A673 (cell line): Measurements from ENCODE around the gene RASA2. TPM values are rescaled to one million over a fixed set of nuclear protein-coding genes. Genes with fewer than 3 reads are reported as not detected.
A peak's percentile ranks its signal among the peaks of the same experiment; 100 is the strongest.

Experiments
- BruUV-seq: library from RNA; stranded (reverse); fragments of 400-500 nt; replicated peaks from 2 replicates; lab custom pipeline; 2021; lab: Mats Ljungman, UMichigan
- CTCF ChIA-PET: fragments of 300-600 bp; sonication (Branson Sonifier 250); formaldehyde crosslinking; loops from one replicate; lab custom pipeline; 2022; ENCODE audit warnings: antibody characterized with exemption; lab: Charles Lee
- POLR2A ChIA-PET: fragments of 300-600 bp; sonication (Branson Sonifier 250); formaldehyde crosslinking; loops from one replicate; lab custom pipeline; 2022; ENCODE audit warnings: antibody characterized with exemption; ENCODE audit not compliant: low non-redundant PET; lab: Charles Lee
- DNase-seq: peaks from one replicate; pipeline ENCODE4 v3.0.0-alpha.2; 2015; ENCODE audit warnings: low spot score
- H3K27ac ChIP-seq: fragments of 200-600 bp; sonication (generic); 2 replicates; pipeline ENCODE4 v1.5.1; 2016; ENCODE audit warnings: mixed run types, low read depth, mild to moderate bottlenecking, mixed read lengths, antibody characterized with exemption, low read length; ENCODE audit not compliant: poor library complexity, severe bottlenecking
- H3K27me3 ChIP-seq: fragments of 200-600 bp; sonication (generic); replicated peaks from 2 replicates; pipeline ENCODE4 v1.6.1; 2017; ENCODE audit warnings: mixed run types, low read depth, mild to moderate bottlenecking, mixed read lengths, antibody characterized with exemption, low read length; ENCODE audit not compliant: insufficient read depth, poor library complexity
- H3K36me3 ChIP-seq: fragments of 200-600 bp; sonication (generic); 2 replicates; pipeline ENCODE4 v1.6.1; 2016; ENCODE audit warnings: mixed run types, mild to moderate bottlenecking, mixed read lengths, antibody characterized with exemption, low read length; ENCODE audit not compliant: insufficient read depth, poor library complexity, severe bottlenecking
- H3K4me1 ChIP-seq: fragments of 200-600 bp; sonication (generic); 2 replicates; pipeline ENCODE4 v1.6.1; 2017; ENCODE audit warnings: mixed run types, mild to moderate bottlenecking, mixed read lengths, antibody characterized with exemption, low read length; ENCODE audit not compliant: insufficient read depth, poor library complexity, severe bottlenecking
- H3K4me3 ChIP-seq: fragments of 200-600 bp; sonication (generic); 2 replicates; pipeline ENCODE4 v1.5.1; 2016; ENCODE audit warnings: low read depth, mixed run types, mild to moderate bottlenecking, mixed read lengths, low read length; ENCODE audit not compliant: poor library complexity, severe bottlenecking
- H3K9me3 ChIP-seq: fragments of 200-600 bp; sonication (generic); 2 replicates; pipeline ENCODE4 v1.6.1; 2016; ENCODE audit warnings: mixed run types, low read depth, mild to moderate bottlenecking, mixed read lengths, antibody characterized with exemption, low read length; ENCODE audit not compliant: poor library complexity, severe bottlenecking
- EZH2 ChIP-seq: fragments of 200-600 bp; sonication (generic); IDR thresholded peaks from 2 replicates; pipeline ENCODE4 v1.6.1; 2017; ENCODE audit warnings: borderline replicate concordance, low read depth, mild to moderate bottlenecking, mixed read lengths, antibody characterized with exemption, low read length; ENCODE audit not compliant: poor library complexity, severe bottlenecking
- intact Hi-C: fragments of 100-400 bp; cut with micrococcal nuclease; formaldehyde crosslinking; loops from one replicate; pipeline ENCODE4 v1.10.0; 2022; ENCODE audit not compliant: unreplicated experiment
- total RNA-seq: library from RNA; stranded (reverse); gene quantifications from 2 replicates; pipeline ENCODE4 v1.2.3, GENCODE V29; 2021
- TF ChIP-seq, protein P1 (sequence below): fragments of 300-800, 200-600 bp; sonication (generic); conservative IDR thresholded peaks from 2 replicates; pipeline ENCODE4 v1.5.1; 2017; ENCODE audit warnings: low read depth, mild to moderate bottlenecking, antibody characterized with exemption, low read length, moderate library complexity, mixed read lengths

Gene RASA2
- total RNA-seq, 1 experiment from 2014 or later, result 17.1 TPM

DNA sequence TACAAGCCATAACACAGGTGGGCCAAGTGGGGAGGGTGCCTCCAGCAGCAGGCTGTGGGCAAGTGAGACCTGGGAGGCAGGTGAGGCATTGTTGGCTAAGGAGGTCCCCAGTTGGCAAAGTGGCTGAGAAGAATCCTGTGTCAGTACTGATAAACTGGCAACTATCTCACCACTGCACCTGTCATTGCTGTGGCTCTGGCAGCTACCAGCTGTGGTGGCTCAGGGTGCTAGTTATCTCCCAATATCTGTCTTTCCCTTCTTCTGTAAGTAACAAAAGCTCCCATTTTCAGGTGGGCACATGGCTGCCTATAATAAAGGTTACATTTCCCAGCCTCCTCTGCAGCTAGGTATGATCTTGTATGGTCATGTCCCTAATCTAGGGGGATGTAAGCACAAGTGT, 170.7 kb downstream of the RASA2 start:
- BruUV-seq, result no TSS peak
- POLR2A ChIA-PET, result no interaction called here

GRCh38 chr3:141659821-141660613, 173.2 kb downstream of the RASA2 start:
- no TSS peak for BruUV-seq
- TF ChIP-seq, protein P1, sequence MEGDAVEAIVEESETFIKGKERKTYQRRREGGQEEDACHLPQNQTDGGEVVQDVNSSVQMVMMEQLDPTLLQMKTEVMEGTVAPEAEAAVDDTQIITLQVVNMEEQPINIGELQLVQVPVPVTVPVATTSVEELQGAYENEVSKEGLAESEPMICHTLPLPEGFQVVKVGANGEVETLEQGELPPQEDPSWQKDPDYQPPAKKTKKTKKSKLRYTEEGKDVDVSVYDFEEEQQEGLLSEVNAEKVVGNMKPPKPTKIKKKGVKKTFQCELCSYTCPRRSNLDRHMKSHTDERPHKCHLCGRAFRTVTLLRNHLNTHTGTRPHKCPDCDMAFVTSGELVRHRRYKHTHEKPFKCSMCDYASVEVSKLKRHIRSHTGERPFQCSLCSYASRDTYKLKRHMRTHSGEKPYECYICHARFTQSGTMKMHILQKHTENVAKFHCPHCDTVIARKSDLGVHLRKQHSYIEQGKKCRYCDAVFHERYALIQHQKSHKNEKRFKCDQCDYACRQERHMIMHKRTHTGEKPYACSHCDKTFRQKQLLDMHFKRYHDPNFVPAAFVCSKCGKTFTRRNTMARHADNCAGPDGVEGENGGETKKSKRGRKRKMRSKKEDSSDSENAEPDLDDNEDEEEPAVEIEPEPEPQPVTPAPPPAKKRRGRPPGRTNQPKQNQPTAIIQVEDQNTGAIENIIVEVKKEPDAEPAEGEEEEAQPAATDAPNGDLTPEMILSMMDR, result no peak
- no peak for TF ChIP-seq EZH2
- no peaks in the 10 kb centered on the region for H3K36me3 ChIP-seq
- ChIA-PET POLR2A (no interaction called here), CTCF (no interaction called here)
- intact Hi-C loops, result no loop called here
- H3K4me3 ChIP-seq, result peak overlapping the region; percentile 54
- no peaks in the 10 kb centered on the region for H3K27me3 ChIP-seq
- DNase-seq, result peak; percentile 43
- H3K9me3 ChIP-seq, result no peaks in the 10 kb centered on the region
- peaks cover 14% of the 10 kb centered on the region for H3K4me1 ChIP-seq
- H3K27ac ChIP-seq, result peak overlapping the region; percentile 19

More for the DNA sequence above, 170.7 kb downstream of the RASA2 start:
- H3K9me3 ChIP-seq, result no peaks in the 10 kb centered on the region
- TF ChIP-seq EZH2, result no peak
- TF ChIP-seq, protein P1, result no peak
- no peaks in the 10 kb centered on the region for H3K27me3 ChIP-seq
- intact Hi-C loops, result no loop called here
- no peak overlapping the region for H3K4me3 ChIP-seq
- no peak overlapping the region for H3K27ac ChIP-seq
- no peaks in the 10 kb centered on the region for H3K36me3 ChIP-seq
- no peak for DNase-seq
- CTCF ChIA-PET, result no interaction called here
- peaks cover 14% of the 10 kb centered on the region for H3K4me1 ChIP-seq

DNA sequence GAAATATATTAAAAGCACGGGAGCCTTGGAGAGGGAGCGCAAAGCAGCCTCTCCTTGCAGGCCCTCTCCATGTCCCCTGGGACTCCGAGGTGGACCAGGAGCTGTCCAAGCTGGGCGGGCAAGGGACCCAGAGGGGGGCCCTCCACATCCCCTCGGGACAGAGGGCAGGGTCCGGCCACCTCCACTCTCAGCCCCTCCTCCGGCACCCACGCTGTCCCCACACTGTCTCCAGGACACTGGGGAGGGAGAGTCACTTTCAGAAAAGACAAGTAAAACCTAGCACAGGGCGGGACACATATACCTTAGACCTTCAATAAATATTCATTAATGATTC, 173.8 kb downstream of the RASA2 start:
- TF ChIP-seq, protein P1, result no peak
- TF ChIP-seq EZH2, result no peak
- Histone ChIP-seq H3K27ac (no peak overlapping the region), H3K9me3 (no peaks in the 10 kb centered on the region), H3K4me3 (peak overlapping the region; percentile 54), H3K36me3 (no peaks in the 10 kb centered on the region), H3K4me1 (peaks cover 14% of the 10 kb centered on the region), H3K27me3 (no peaks in the 10 kb centered on the region)
- ChIA-PET CTCF (no interaction called here), POLR2A (no interaction called here)
- intact Hi-C loops, result no loop called here
- DNase-seq, result no peak
- no TSS peak for BruUV-seq
